HEK293 (cell line): ENCODE measurements around the gene THBS2.

Experiments used
- REST ChIP-seq: fragments of 450-650 bp; formaldehyde crosslinking; IDR thresholded peaks from 2 replicates; pipeline ENCODE4 v1.5.1; 2016; ENCODE audit warnings: missing biosample characterization, missing genetic modification characterization
- ZNF114 ChIP-seq: fragments of 450-650 bp; formaldehyde crosslinking; IDR thresholded peaks from 2 replicates; pipeline ENCODE4 v1.5.0; 2017; ENCODE audit warnings: missing biosample characterization, missing genetic modification characterization

DNA sequence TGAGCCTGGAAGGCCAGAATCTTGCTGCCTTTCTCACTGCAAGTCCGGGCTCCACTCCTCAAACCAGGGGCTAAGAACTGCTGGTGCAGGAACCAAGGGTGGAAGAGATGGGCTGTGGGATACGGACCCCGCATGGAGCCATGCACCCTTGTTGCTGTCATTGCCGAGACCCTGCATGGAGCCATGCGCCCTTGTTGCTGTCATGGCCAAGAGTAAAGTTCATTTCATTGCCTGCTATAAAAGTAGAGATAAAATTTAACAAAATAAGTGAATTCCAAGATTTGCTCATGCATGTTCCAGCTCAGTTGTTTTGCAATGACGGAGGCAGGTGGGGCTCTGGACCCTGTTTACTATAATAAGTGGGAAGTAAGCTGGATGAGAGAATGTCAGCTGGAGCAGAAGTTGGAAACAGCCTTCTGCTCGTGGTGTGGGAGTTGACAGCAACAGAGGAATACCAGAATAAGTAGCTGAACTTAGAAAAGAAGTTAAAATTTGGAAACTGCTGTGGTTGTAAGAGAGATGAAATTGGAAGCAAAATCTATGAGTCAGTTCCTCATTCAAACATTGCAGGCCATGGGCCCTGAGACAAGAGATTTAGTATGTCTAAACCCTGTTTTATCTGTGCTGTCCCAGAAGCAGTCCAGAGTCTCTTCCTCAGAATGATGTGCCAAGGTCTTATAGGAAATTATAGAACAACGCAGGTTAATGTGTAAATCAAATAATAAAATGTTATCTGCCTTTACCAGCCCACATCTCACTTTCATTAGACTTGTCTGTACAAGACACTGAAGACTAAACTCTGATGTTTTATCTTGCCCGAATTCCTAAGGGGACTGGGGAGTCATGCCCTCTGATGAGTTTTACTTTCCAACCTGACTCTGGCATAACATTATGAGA, 15.8 kb upstream of the THBS2 start:
- TF ChIP-seq REST = no peak
- TF ChIP-seq ZNF114 = no peak
